WTC11 (cell line): ENCODE measurements around the gene MCAT. TPM values are rescaled to one million over a fixed set of nuclear protein-coding genes. Genes with fewer than 3 reads are reported as not detected.

ENCODE experiments used
- ATAC-seq: fragments of 200-7000 bp; cut with Tn5 transposase; 2 replicates; pipeline ENCODE4 v1.10.0; 2021; ENCODE audit warnings: mild to moderate bottlenecking, moderate library complexity
- CTCF ChIA-PET: fragments of 300-600 bp; sonication (Branson Sonifier 250); formaldehyde crosslinking; loops from one replicate; lab custom pipeline; 2021; ENCODE audit warnings: antibody characterized with exemption; lab: Charles Lee
- POLR2A ChIA-PET: fragments of 350-600 bp; sonication (Branson Sonifier 250); formaldehyde crosslinking; loops from one replicate; lab custom pipeline; 2021; ENCODE audit warnings: antibody characterized with exemption; lab: Charles Lee
- DNase-seq: peaks from one replicate; pipeline ENCODE4 v3.0.0; 2021; ENCODE audit warnings: low spot score
- H3K27ac Mint-ChIP-seq: 2 replicates; pipeline ENCODE4 v1.8.0; 2021; ENCODE audit warnings: mixed read lengths
- H3K27me3 Mint-ChIP-seq: 2 replicates; pipeline ENCODE4 v1.8.0; 2021; ENCODE audit warnings: low read depth, mild to moderate bottlenecking, moderate library complexity, mixed read lengths
- H3K36me3 Mint-ChIP-seq: 2 replicates; pipeline ENCODE4 v1.8.0; 2021; ENCODE audit warnings: mixed read lengths
- H3K4me1 Mint-ChIP-seq: 2 replicates; pipeline ENCODE4 v1.8.0; 2022; ENCODE audit warnings: mixed read lengths
- H3K4me3 Mint-ChIP-seq: 2 replicates; pipeline ENCODE4 v1.8.0; 2021; ENCODE audit warnings: mild to moderate bottlenecking, moderate library complexity, mixed read lengths
- H3K9me3 Mint-ChIP-seq: 2 replicates; pipeline ENCODE4 v1.8.0; 2021; ENCODE audit warnings: mixed read lengths
- ATF1 ChIP-seq: sonication (generic); formaldehyde crosslinking; IDR thresholded peaks from 2 replicates; pipeline ENCODE4 v1.8.1; 2023; ENCODE audit warnings: mild to moderate bottlenecking, moderate library complexity, missing genetic modification reagents
- ESRRA ChIP-seq: sonication (generic); formaldehyde crosslinking; IDR thresholded peaks from 2 replicates; pipeline ENCODE4 v1.8.1; 2022; ENCODE audit warnings: mild to moderate bottlenecking, missing genetic modification reagents, borderline replicate concordance
- FOXP1 ChIP-seq: sonication (generic); formaldehyde crosslinking; IDR thresholded peaks from 2 replicates; pipeline ENCODE4 v1.8.0; 2022; ENCODE audit warnings: missing genetic modification reagents, mild to moderate bottlenecking, moderate library complexity, borderline replicate concordance
- GTF2I ChIP-seq: fragments of 250-450 bp; sonication (Bioruptor Pico); conservative IDR thresholded peaks from 2 replicates; pipeline ENCODE4 v1.4.0; 2021; ENCODE audit warnings: mild to moderate bottlenecking
- NR1H2 ChIP-seq: sonication (generic); formaldehyde crosslinking; IDR thresholded peaks from 2 replicates; pipeline ENCODE4 v1.9.0; 2021; ENCODE audit warnings: mild to moderate bottlenecking, moderate library complexity, missing genetic modification reagents
- TP53 ChIP-seq: sonication (generic); formaldehyde crosslinking; IDR thresholded peaks from 2 replicates; pipeline ENCODE4 v1.8.1; 2023; ENCODE audit warnings: mild to moderate bottlenecking, missing genetic modification reagents
- ZNF138 ChIP-seq: sonication (generic); formaldehyde crosslinking; conservative IDR thresholded peaks from 2 replicates; pipeline ENCODE4 v1.8.1; 2022; ENCODE audit warnings: mild to moderate bottlenecking, moderate library complexity, missing genetic modification reagents
- total RNA-seq: library from RNA; stranded (reverse); gene quantifications from 3 replicates; pipeline ENCODE4 v1.2.3, GENCODE V29; 2021
- TF ChIP-seq, protein P1 (sequence below): sonication (generic); formaldehyde crosslinking; IDR thresholded peaks from 2 replicates; pipeline ENCODE4 v1.8.0; 2022; ENCODE audit warnings: mild to moderate bottlenecking, missing genetic modification reagents
- TF ChIP-seq, protein P2 (sequence below): sonication (generic); formaldehyde crosslinking; IDR thresholded peaks from 2 replicates; pipeline ENCODE4 v1.8.0; 2022; ENCODE audit warnings: mild to moderate bottlenecking, missing genetic modification reagents
- TF ChIP-seq, protein P3 (sequence below): sonication (generic); formaldehyde crosslinking; IDR thresholded peaks from 2 replicates; pipeline ENCODE4 v1.8.1; 2023; ENCODE audit warnings: mild to moderate bottlenecking, moderate library complexity, missing genetic modification reagents
- TF ChIP-seq, protein P4 (sequence below): sonication (generic); formaldehyde crosslinking; IDR thresholded peaks from 2 replicates; pipeline ENCODE4 v1.8.0; 2022; ENCODE audit warnings: missing genetic modification reagents
- TF ChIP-seq, protein P5 (sequence below): fragments of 250-450 bp; sonication (Bioruptor Pico); IDR thresholded peaks from 2 replicates; pipeline ENCODE4 v1.8.0; 2021; ENCODE audit warnings: mild to moderate bottlenecking
- TF ChIP-seq, protein P6 (sequence below): sonication (generic); formaldehyde crosslinking; IDR thresholded peaks from 2 replicates; pipeline ENCODE4 v1.8.1; 2023; ENCODE audit warnings: mild to moderate bottlenecking, missing genetic modification reagents, borderline replicate concordance
- TF ChIP-seq, protein P7 (sequence below): sonication (generic); formaldehyde crosslinking; IDR thresholded peaks from 2 replicates; pipeline ENCODE4 v1.8.1; 2023; ENCODE audit warnings: mild to moderate bottlenecking, missing genetic modification reagents, moderate library complexity
- TF ChIP-seq, protein P8 (sequence below): fragments of 200-600 bp; IDR thresholded peaks from 2 replicates; pipeline ENCODE4 v1.8.0; 2022; ENCODE audit warnings: antibody characterized with exemption

The MCAT gene
- total RNA-seq, 1 experiment from 2014 or later, result 18.5 TPM

DNA sequence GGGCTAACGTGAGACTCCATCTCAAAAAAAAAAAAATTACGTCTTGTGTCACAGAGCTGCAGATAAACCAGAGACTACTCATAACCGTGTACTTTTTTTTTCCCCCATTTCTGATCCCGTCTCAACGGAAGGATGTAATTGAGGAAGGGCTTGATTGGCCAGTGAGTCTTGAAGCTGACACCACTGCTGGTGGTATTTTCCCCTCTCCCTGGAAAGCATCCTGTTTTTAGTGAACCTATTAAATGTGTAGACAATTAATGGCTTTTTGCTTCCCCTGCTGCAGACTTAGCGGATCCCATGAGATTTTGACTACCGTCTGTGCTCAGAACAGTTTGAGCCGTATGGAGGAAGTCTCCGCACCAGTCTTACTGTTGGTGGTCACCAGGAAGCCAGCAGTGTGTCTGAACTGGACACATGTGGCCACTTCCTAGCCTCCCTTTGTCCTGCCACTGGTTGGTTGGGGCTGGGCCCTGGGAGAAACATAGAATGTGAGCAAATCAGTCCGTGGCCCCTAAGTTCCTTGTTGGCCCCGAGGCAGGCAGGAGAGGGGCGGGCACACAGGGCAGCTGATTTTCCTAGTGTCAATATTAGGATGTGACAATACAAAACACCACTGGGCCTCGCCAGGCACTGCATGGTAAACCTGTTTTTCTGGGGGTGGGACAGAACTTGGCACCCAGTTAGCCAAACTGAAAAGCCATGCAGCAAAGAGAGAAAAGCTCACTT is 29.5 kb downstream of the MCAT start (continued):
- TF ChIP-seq, protein P1, sequence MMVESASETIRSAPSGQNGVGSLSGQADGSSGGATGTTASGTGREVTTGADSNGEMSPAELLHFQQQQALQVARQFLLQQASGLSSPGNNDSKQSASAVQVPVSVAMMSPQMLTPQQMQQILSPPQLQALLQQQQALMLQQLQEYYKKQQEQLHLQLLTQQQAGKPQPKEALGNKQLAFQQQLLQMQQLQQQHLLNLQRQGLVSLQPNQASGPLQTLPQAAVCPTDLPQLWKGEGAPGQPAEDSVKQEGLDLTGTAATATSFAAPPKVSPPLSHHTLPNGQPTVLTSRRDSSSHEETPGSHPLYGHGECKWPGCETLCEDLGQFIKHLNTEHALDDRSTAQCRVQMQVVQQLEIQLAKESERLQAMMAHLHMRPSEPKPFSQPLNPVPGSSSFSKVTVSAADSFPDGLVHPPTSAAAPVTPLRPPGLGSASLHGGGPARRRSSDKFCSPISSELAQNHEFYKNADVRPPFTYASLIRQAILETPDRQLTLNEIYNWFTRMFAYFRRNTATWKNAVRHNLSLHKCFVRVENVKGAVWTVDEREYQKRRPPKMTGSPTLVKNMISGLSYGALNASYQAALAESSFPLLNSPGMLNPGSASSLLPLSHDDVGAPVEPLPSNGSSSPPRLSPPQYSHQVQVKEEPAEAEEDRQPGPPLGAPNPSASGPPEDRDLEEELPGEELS (CRISPR knock-in tag), result no peak
- TF ChIP-seq, protein P2, sequence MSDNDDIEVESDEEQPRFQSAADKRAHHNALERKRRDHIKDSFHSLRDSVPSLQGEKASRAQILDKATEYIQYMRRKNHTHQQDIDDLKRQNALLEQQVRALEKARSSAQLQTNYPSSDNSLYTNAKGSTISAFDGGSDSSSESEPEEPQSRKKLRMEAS (CRISPR knock-in tag), result no peak
- TF ChIP-seq, all 79 proteins: peak for 0

DNA sequence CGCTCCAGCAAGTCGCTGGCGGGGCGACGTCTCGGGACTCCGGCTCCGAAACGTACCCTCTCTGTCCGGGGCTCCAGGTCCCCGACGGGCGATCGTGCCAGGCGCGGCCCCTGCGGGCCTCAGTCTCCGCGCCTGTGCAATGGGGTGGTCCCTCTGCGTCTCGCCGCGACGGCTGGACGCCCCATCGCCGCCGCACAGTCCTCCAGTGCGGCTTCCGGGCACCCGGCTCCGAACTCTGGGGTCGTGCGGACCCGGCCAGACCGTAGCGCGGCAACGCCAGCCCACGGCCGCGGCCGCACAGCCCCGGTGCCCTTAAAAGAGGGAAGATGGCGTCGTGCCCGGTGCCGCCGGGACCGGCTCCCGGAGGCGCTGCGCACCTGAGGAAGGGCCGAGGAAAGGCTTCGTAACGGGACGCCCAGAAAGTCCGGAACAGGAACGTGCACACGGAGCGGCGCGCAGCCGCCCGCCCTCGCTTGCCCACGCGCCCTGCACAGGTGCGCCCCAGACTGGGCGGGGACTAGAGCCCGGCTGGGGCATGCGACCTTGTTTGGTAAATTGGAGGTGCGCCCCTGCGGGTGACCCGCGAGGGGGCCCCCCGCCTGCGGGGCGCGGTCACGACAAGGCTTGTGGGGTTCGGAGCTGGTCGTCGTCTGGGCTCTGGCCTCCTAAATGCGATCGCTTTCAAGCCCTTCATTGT is 32.1 kb downstream of the MCAT start:
- Mint-ChIP-seq H3K9me3 (no peaks in the 10 kb centered on the region), H3K27ac (no peak overlapping the region), H3K27me3 (peaks cover 76% of the 10 kb centered on the region), H3K4me3 (peak overlapping the region; percentile 69), H3K36me3 (no peaks in the 10 kb centered on the region), H3K4me1 (peaks cover 10% of the 10 kb centered on the region; the same call in 1 of the 2 replicates)
- POLR2A ChIA-PET, result interaction anchor here (0.6 kb wide), 1 partner anchor 23 kb away, joined by 5 read pairs; no protein-coding TSS in a partner anchor
- CTCF ChIA-PET, result interaction anchor here (0.7 to 2.3 kb wide), 4 partner anchors 32 to 118 kb away, joined by 3 to 5 read pairs (median 4); partner anchors contain the start of gene MCAT
- DNase-seq (peak; percentile 45), ATAC-seq (peak; percentile 37)
- TF ChIP-seq NR1H2 (CRISPR knock-in tag) (0 out of 2 replicates have a peak, but pooled peaks have one; percentile 37), TP53 (CRISPR knock-in tag) (no peak), GTF2I (0 out of 2 replicates have a peak, but pooled peaks have one; percentile 62), ESRRA (peak; percentile 63; the same call in 1 of the 2 replicates), FOXP1 (peak; percentile 70; the same call in 1 of the 2 replicates), ATF1 (no peak), ZNF138 (CRISPR knock-in tag) (no peak)
- TF ChIP-seq, protein P3, sequence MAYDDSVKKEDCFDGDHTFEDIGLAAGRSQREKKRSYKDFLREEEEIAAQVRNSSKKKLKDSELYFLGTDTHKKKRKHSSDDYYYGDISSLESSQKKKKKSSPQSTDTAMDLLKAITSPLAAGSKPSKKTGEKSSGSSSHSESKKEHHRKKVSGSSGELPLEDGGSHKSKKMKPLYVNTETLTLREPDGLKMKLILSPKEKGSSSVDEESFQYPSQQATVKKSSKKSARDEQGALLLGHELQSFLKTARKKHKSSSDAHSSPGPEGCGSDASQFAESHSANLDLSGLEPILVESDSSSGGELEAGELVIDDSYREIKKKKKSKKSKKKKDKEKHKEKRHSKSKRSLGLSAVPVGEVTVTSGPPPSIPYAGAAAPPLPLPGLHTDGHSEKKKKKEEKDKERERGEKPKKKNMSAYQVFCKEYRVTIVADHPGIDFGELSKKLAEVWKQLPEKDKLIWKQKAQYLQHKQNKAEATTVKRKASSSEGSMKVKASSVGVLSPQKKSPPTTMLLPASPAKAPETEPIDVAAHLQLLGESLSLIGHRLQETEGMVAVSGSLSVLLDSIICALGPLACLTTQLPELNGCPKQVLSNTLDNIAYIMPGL, result peak; percentile 86; the same call in 1 of the 2 replicates
- TF ChIP-seq, protein P4, sequence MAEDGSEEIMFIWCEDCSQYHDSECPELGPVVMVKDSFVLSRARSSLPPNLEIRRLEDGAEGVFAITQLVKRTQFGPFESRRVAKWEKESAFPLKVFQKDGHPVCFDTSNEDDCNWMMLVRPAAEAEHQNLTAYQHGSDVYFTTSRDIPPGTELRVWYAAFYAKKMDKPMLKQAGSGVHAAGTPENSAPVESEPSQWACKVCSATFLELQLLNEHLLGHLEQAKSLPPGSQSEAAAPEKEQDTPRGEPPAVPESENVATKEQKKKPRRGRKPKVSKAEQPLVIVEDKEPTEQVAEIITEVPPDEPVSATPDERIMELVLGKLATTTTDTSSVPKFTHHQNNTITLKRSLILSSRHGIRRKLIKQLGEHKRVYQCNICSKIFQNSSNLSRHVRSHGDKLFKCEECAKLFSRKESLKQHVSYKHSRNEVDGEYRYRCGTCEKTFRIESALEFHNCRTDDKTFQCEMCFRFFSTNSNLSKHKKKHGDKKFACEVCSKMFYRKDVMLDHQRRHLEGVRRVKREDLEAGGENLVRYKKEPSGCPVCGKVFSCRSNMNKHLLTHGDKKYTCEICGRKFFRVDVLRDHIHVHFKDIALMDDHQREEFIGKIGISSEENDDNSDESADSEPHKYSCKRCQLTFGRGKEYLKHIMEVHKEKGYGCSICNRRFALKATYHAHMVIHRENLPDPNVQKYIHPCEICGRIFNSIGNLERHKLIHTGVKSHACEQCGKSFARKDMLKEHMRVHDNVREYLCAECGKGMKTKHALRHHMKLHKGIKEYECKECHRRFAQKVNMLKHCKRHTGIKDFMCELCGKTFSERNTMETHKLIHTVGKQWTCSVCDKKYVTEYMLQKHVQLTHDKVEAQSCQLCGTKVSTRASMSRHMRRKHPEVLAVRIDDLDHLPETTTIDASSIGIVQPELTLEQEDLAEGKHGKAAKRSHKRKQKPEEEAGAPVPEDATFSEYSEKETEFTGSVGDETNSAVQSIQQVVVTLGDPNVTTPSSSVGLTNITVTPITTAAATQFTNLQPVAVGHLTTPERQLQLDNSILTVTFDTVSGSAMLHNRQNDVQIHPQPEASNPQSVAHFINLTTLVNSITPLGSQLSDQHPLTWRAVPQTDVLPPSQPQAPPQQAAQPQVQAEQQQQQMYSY (CRISPR knock-in tag), result peak; percentile 97
- TF ChIP-seq, protein P5, sequence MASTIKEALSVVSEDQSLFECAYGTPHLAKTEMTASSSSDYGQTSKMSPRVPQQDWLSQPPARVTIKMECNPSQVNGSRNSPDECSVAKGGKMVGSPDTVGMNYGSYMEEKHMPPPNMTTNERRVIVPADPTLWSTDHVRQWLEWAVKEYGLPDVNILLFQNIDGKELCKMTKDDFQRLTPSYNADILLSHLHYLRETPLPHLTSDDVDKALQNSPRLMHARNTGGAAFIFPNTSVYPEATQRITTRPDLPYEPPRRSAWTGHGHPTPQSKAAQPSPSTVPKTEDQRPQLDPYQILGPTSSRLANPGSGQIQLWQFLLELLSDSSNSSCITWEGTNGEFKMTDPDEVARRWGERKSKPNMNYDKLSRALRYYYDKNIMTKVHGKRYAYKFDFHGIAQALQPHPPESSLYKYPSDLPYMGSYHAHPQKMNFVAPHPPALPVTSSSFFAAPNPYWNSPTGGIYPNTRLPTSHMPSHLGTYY, result no peak
- TF ChIP-seq, protein P2 (CRISPR knock-in tag), result peak; percentile 51
- TF ChIP-seq, protein P6, sequence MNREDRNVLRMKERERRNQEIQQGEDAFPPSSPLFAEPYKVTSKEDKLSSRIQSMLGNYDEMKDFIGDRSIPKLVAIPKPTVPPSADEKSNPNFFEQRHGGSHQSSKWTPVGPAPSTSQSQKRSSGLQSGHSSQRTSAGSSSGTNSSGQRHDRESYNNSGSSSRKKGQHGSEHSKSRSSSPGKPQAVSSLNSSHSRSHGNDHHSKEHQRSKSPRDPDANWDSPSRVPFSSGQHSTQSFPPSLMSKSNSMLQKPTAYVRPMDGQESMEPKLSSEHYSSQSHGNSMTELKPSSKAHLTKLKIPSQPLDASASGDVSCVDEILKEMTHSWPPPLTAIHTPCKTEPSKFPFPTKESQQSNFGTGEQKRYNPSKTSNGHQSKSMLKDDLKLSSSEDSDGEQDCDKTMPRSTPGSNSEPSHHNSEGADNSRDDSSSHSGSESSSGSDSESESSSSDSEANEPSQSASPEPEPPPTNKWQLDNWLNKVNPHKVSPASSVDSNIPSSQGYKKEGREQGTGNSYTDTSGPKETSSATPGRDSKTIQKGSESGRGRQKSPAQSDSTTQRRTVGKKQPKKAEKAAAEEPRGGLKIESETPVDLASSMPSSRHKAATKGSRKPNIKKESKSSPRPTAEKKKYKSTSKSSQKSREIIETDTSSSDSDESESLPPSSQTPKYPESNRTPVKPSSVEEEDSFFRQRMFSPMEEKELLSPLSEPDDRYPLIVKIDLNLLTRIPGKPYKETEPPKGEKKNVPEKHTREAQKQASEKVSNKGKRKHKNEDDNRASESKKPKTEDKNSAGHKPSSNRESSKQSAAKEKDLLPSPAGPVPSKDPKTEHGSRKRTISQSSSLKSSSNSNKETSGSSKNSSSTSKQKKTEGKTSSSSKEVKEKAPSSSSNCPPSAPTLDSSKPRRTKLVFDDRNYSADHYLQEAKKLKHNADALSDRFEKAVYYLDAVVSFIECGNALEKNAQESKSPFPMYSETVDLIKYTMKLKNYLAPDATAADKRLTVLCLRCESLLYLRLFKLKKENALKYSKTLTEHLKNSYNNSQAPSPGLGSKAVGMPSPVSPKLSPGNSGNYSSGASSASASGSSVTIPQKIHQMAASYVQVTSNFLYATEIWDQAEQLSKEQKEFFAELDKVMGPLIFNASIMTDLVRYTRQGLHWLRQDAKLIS, result no peak
- TF ChIP-seq, protein P7, sequence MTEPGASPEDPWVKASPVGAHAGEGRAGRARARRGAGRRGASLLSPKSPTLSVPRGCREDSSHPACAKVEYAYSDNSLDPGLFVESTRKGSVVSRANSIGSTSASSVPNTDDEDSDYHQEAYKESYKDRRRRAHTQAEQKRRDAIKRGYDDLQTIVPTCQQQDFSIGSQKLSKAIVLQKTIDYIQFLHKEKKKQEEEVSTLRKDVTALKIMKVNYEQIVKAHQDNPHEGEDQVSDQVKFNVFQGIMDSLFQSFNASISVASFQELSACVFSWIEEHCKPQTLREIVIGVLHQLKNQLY (CRISPR knock-in tag), result no peak
- TF ChIP-seq, protein P8, sequence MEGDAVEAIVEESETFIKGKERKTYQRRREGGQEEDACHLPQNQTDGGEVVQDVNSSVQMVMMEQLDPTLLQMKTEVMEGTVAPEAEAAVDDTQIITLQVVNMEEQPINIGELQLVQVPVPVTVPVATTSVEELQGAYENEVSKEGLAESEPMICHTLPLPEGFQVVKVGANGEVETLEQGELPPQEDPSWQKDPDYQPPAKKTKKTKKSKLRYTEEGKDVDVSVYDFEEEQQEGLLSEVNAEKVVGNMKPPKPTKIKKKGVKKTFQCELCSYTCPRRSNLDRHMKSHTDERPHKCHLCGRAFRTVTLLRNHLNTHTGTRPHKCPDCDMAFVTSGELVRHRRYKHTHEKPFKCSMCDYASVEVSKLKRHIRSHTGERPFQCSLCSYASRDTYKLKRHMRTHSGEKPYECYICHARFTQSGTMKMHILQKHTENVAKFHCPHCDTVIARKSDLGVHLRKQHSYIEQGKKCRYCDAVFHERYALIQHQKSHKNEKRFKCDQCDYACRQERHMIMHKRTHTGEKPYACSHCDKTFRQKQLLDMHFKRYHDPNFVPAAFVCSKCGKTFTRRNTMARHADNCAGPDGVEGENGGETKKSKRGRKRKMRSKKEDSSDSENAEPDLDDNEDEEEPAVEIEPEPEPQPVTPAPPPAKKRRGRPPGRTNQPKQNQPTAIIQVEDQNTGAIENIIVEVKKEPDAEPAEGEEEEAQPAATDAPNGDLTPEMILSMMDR, result no peak
